C4-2B (cell line): ENCODE measurements around the gene OR4F6.

ENCODE experiments used
- CTCF ChIP-seq: fragments of 450-650 bp; conservative IDR thresholded peaks from 2 replicates; pipeline ENCODE4 v1.5.1; 2017; ENCODE audit warnings: mild to moderate bottlenecking
- ZFX ChIP-seq: fragments of 450-650 bp; IDR thresholded peaks from 2 replicates; pipeline ENCODE4 v1.6.1; 2017

GRCh38 chr15:101772921-101773320, 30.4 kb upstream of the OR4F6 start:
- TF ChIP-seq CTCF (no peak), ZFX (no peak)
